H9 (cell line): Measurements from ENCODE around the gene PWWP2B. TPM values are rescaled to one million over a fixed set of nuclear protein-coding genes. Genes with fewer than 3 reads are reported as not detected.

Source experiments
- DNase-seq: peaks from one replicate; pipeline ENCODE4 v3.0.0-alpha.2; 2017
- H2AFZ ChIP-seq: one replicate; pipeline ENCODE4 v1.6.1; 2013; ENCODE audit warnings: mild to moderate bottlenecking, low read length, control low read depth, moderate library complexity
- H2AK5ac ChIP-seq: 2 replicates; pipeline ENCODE4 v1.6.1; 2013; ENCODE audit warnings: low read length, control low read depth, mixed read lengths; ENCODE audit not compliant: insufficient read length
- H2BK120ac ChIP-seq: one replicate; pipeline ENCODE4 v1.6.1; 2013; ENCODE audit warnings: low read depth, mild to moderate bottlenecking, low read length, control low read depth, inconsistent platforms; ENCODE audit not compliant: poor library complexity, severe bottlenecking
- H2BK12ac ChIP-seq: 2 replicates; pipeline ENCODE4 v1.6.1; 2013; ENCODE audit warnings: low read length, control low read depth, mixed read lengths, low read depth; ENCODE audit not compliant: insufficient read length
- H2BK15ac ChIP-seq: 2 replicates; pipeline ENCODE4 v1.6.1; 2013; ENCODE audit warnings: low read depth, low read length, control low read depth
- H2BK20ac ChIP-seq: one replicate; pipeline ENCODE4 v1.6.1; 2013; ENCODE audit warnings: low read depth, mild to moderate bottlenecking, low read length, control low read depth, inconsistent platforms; ENCODE audit not compliant: poor library complexity, severe bottlenecking
- H2BK5ac ChIP-seq: 2 replicates; pipeline ENCODE4 v1.6.1; 2013; ENCODE audit warnings: low read length, control low read depth, mixed read lengths; ENCODE audit not compliant: insufficient read length
- H3K14ac ChIP-seq: 2 replicates; pipeline ENCODE4 v1.6.1; 2013; ENCODE audit warnings: low read length, control low read depth; ENCODE audit not compliant: insufficient read depth
- H3K18ac ChIP-seq: 2 replicates; pipeline ENCODE4 v1.6.1; 2013; ENCODE audit warnings: low read depth, mild to moderate bottlenecking, mixed read lengths, low read length, control low read depth; ENCODE audit not compliant: insufficient read length
- H3K23ac ChIP-seq: 2 replicates; pipeline ENCODE4 v1.6.1; 2013; ENCODE audit warnings: low read length, control low read depth, mixed read lengths, low read depth; ENCODE audit not compliant: insufficient read length
- H3K23me2 ChIP-seq: 2 replicates; pipeline ENCODE4 v1.6.1; 2013; ENCODE audit warnings: low read depth, mild to moderate bottlenecking, mixed read lengths, low read length, control low read depth; ENCODE audit not compliant: insufficient read length, poor library complexity, severe bottlenecking
- H3K27ac ChIP-seq: 2 replicates; pipeline ENCODE4 v1.5.1; 2013; ENCODE audit warnings: low read length, control low read depth, mixed read lengths, low read depth; ENCODE audit not compliant: insufficient read length
- H3K27me3 ChIP-seq: 2 replicates; pipeline ENCODE4 v1.6.1; 2013; ENCODE audit warnings: low read length, control low read depth, inconsistent platforms; ENCODE audit not compliant: insufficient read depth
- H3K4ac ChIP-seq: 2 replicates; pipeline ENCODE4 v1.6.1; 2013; ENCODE audit warnings: low read depth, mild to moderate bottlenecking, control low read depth, inconsistent platforms, low read length, moderate library complexity
- H3K4me1 ChIP-seq: 2 replicates; pipeline ENCODE4 v1.6.1; 2013; ENCODE audit warnings: low read length, control low read depth, inconsistent platforms; ENCODE audit not compliant: insufficient read depth
- H3K4me2 ChIP-seq: 2 replicates; pipeline ENCODE4 v1.6.1; 2013; ENCODE audit warnings: low read length, control low read depth, mixed read lengths; ENCODE audit not compliant: insufficient read length, insufficient read depth
- H3K56ac ChIP-seq: 2 replicates; pipeline ENCODE4 v1.6.1; 2013; ENCODE audit warnings: low read depth, mild to moderate bottlenecking, mixed read lengths, low read length, control low read depth; ENCODE audit not compliant: insufficient read length
- H3K79me1 ChIP-seq: 2 replicates; pipeline ENCODE4 v1.6.1; 2013; ENCODE audit warnings: low read depth, mild to moderate bottlenecking, moderate library complexity, low read length, control low read depth, inconsistent platforms; ENCODE audit not compliant: insufficient read depth, poor library complexity, severe bottlenecking
- H3K79me2 ChIP-seq: 2 replicates; pipeline ENCODE4 v1.6.1; 2013; ENCODE audit warnings: low read length, control low read depth, inconsistent platforms; ENCODE audit not compliant: insufficient read depth
- H3K9ac ChIP-seq: 2 replicates; pipeline ENCODE4 v1.6.1; 2013; ENCODE audit warnings: low read length, control low read depth, mixed read lengths; ENCODE audit not compliant: insufficient read length; ENCODE audit errors: extremely low read depth
- H3K9me3 ChIP-seq: one replicate; pipeline ENCODE4 v1.6.1; 2013; ENCODE audit warnings: low read depth, low read length, inconsistent platforms; ENCODE audit not compliant: control insufficient read depth
- H3T11ph ChIP-seq: one replicate; pipeline ENCODE4 v1.6.1; 2013; ENCODE audit warnings: mild to moderate bottlenecking, low read length, control low read depth, inconsistent platforms
- H4K20me1 ChIP-seq: one replicate; pipeline ENCODE4 v1.6.1; 2013; ENCODE audit not compliant: control insufficient read depth, insufficient read length, insufficient read depth
- H4K5ac ChIP-seq: 2 replicates; pipeline ENCODE4 v1.6.1; 2013; ENCODE audit warnings: low read depth, mild to moderate bottlenecking, mixed read lengths, low read length, control low read depth; ENCODE audit not compliant: insufficient read length
- H4K8ac ChIP-seq: replicated peaks from 2 replicates; pipeline ENCODE4 v1.6.1; 2013; ENCODE audit warnings: low read length, control low read depth, mixed read lengths, low read depth; ENCODE audit not compliant: insufficient read length
- H4K91ac ChIP-seq: 2 replicates; pipeline ENCODE4 v1.6.1; 2013; ENCODE audit warnings: low read depth, mild to moderate bottlenecking, moderate library complexity, mixed read lengths, low read length, control low read depth; ENCODE audit not compliant: insufficient read length
- H3K27ac Mint-ChIP-seq, 3 experiments: 2 replicates in 2 of 3; 3 replicates in 1 of 3; pipeline ENCODE4 v1.8.0; 2020 to 2021; ENCODE audit warnings: mixed read lengths in 3 of 3, mild to moderate bottlenecking in 1 of 3, moderate library complexity in 1 of 3
- H3K27me3 Mint-ChIP-seq: 2 replicates; pipeline ENCODE4 v1.8.0; 2021; ENCODE audit warnings: low read depth, mild to moderate bottlenecking, moderate library complexity, mixed read lengths
- H3K36me3 Mint-ChIP-seq, 3 experiments: 2 replicates in 2 of 3; 3 replicates in 1 of 3; pipeline ENCODE4 v1.8.0; 2020 to 2021; ENCODE audit warnings: low read depth in 3 of 3, mixed read lengths in 3 of 3; ENCODE audit not compliant: insufficient read depth in 1 of 3
- H3K4me1 Mint-ChIP-seq, 2 experiments: 2 replicates each; pipeline ENCODE4 v1.8.0; 2020; ENCODE audit warnings: mixed read lengths in 2 of 2
- H3K4me3 Mint-ChIP-seq, 2 experiments: 2 replicates in 1 of 2; 3 replicates in 1 of 2; pipeline ENCODE4 v1.8.0; 2020 to 2021; ENCODE audit warnings: mild to moderate bottlenecking in 2 of 2, mixed read lengths in 2 of 2, moderate library complexity in 1 of 2
- H3K9me3 Mint-ChIP-seq, 2 experiments: 2 replicates in 1 of 2; 3 replicates in 1 of 2; pipeline ENCODE4 v1.8.0; 2020; ENCODE audit warnings: mild to moderate bottlenecking in 2 of 2, mixed read lengths in 2 of 2, moderate library complexity in 1 of 2
- WGBS: extraction: QIAGEN DNeasy Blood & Tissue Kit; methylation state at CpG from one replicate; pipeline ENCODE4 v1.1.7; 2013; ENCODE audit warnings: missing lambda C conversion rate, low lambda C conversion rate, mixed read lengths; ENCODE audit not compliant: insufficient read length; ENCODE audit errors: extremely low coverage; 5-methylcytosine and 5-hydroxymethylcytosine counted together
- total RNA-seq: library from RNA; stranded (reverse); gene quantifications from 2 replicates; pipeline ENCODE4 v1.2.1, GENCODE V29; 2021
- TF ChIP-seq, protein P1 (sequence below): fragments of 200-600 bp; sonication (generic); conservative IDR thresholded peaks from 3 replicates; pipeline ENCODE4 v1.8.0; 2021; ENCODE audit warnings: antibody characterized with exemption, mild to moderate bottlenecking

The PWWP2B gene
- total RNA-seq, 1 experiment from 2014 or later = 10.0 TPM

DNA sequence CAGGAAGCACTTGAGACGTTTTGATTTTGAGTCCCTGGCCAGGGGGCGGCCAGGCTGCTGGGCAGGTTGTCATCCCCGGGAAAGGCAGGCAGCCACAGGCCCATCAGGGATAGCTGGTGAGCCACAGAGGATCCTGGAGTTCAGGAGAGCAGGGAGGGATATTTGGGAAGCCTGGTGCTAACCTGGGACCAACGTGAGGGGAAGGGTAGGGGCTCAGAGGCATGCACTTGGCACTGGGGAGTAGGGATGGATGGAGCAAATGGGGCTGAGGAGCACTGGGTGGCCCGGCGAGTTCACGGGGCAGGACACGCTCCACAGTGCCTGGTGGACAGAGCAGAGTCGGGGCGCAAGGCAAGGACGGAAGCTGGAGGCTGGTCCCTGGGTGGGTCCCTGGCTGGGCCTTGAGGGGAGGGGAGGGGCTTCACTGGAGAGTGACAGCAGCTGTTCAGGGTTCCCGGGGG lies 34.8 kb upstream of the PWWP2B start:
- H3K36me3 Mint-ChIP-seq = peaks cover 0 to 4% (median 0%) of the 10 kb centered on the region in 3 experiments; a peak in 3 of 7 replicates
- H3K27me3 Mint-ChIP-seq = peaks cover 3% of the 10 kb centered on the region

More for the DNA sequence above, 34.8 kb upstream of the PWWP2B start:
- Histone ChIP-seq H3T11ph (no peak overlapping the region), H4K8ac (no peak overlapping the region), H3K9me3 (no peaks in the 10 kb centered on the region), H4K91ac (no peak overlapping the region), H3K18ac (no peak overlapping the region), H3K79me2 (no peaks in the 10 kb centered on the region), H3K23me2 (no peaks in the 10 kb centered on the region), H3K4me2 (no peak overlapping the region), H3K14ac (no peak overlapping the region; the same call in 1 of the 2 replicates), H4K5ac (no peak overlapping the region), H3K27me3 (no peaks in the 10 kb centered on the region), H2BK15ac (no peak overlapping the region), H2BK120ac (no peak overlapping the region), H3K56ac (no peak overlapping the region), H3K4me1 (no peaks in the 10 kb centered on the region), H3K4ac (no peak overlapping the region), H2BK12ac (no peak overlapping the region), H2AFZ (no peak overlapping the region), H3K23ac (no peak overlapping the region), H3K9ac (no peak overlapping the region), H4K20me1 (no peaks in the 10 kb centered on the region), H3K79me1 (no peaks in the 10 kb centered on the region), H2BK20ac (no peak overlapping the region), H3K27ac (no peak overlapping the region), H2BK5ac (no peak overlapping the region), H2AK5ac (no peak overlapping the region)
- no peaks in the 10 kb centered on the region for H3K4me1 Mint-ChIP-seq
- H3K9me3 Mint-ChIP-seq = peaks cover 6 to 11% of the 10 kb centered on the region in 2 experiments; a peak in 4 of 5 replicates
- DNase-seq = no peak
- WGBS = no CpG with 5 or more reads among the region's 12 CpGs
- no peak overlapping the region; a peak in 1 of 7 replicates for H3K27ac Mint-ChIP-seq
- no peak overlapping the region for H3K4me3 Mint-ChIP-seq
- TF ChIP-seq, protein P1, sequence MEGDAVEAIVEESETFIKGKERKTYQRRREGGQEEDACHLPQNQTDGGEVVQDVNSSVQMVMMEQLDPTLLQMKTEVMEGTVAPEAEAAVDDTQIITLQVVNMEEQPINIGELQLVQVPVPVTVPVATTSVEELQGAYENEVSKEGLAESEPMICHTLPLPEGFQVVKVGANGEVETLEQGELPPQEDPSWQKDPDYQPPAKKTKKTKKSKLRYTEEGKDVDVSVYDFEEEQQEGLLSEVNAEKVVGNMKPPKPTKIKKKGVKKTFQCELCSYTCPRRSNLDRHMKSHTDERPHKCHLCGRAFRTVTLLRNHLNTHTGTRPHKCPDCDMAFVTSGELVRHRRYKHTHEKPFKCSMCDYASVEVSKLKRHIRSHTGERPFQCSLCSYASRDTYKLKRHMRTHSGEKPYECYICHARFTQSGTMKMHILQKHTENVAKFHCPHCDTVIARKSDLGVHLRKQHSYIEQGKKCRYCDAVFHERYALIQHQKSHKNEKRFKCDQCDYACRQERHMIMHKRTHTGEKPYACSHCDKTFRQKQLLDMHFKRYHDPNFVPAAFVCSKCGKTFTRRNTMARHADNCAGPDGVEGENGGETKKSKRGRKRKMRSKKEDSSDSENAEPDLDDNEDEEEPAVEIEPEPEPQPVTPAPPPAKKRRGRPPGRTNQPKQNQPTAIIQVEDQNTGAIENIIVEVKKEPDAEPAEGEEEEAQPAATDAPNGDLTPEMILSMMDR = no peak
